Activated B cell treated with CpG ODN at 0.5 μM for 24 hours (primary cell): ENCODE data around the gene DNAH7. TPM values are rescaled to one million over a fixed set of nuclear protein-coding genes. Genes with fewer than 3 reads are reported as not detected.

Experiments
- ATAC-seq: fragments of 200-7000 bp; cut with Tn5 transposase; one replicate; pipeline ENCODE4 v1.10.0; 2021; ENCODE audit warnings: low read depth, mild to moderate bottlenecking, moderate library complexity
- CTCF ChIA-PET: fragments of 350-600 bp; sonication (Branson Sonifier 250); formaldehyde crosslinking; loops from one replicate; lab custom pipeline; 2021; ENCODE audit warnings: antibody characterized with exemption; lab: Charles Lee
- POLR2A ChIA-PET: fragments of 350-600 bp; sonication (Branson Sonifier 250); formaldehyde crosslinking; loops from one replicate; lab custom pipeline; 2021; ENCODE audit warnings: antibody characterized with exemption; lab: Charles Lee
- DNase-seq: peaks from one replicate; pipeline ENCODE4 v3.0.0; 2022
- H3K27ac Mint-ChIP-seq: one replicate; pipeline ENCODE4 v1.8.0; 2020; ENCODE audit warnings: mixed read lengths
- H3K27me3 Mint-ChIP-seq: one replicate; pipeline ENCODE4 v1.8.0; 2021; ENCODE audit warnings: mixed read lengths
- H3K36me3 Mint-ChIP-seq: one replicate; pipeline ENCODE4 v1.8.0; 2021; ENCODE audit warnings: low read depth, mixed read lengths
- H3K4me1 Mint-ChIP-seq: one replicate; pipeline ENCODE4 v1.8.0; 2021; ENCODE audit warnings: mixed read lengths
- H3K4me3 Mint-ChIP-seq: one replicate; pipeline ENCODE4 v1.8.0; 2020; ENCODE audit warnings: mild to moderate bottlenecking, mixed read lengths
- H3K9me3 Mint-ChIP-seq: one replicate; pipeline ENCODE4 v1.8.0; 2020; ENCODE audit warnings: mixed read lengths
- CTCF ChIP-seq: fragments of 200-600 bp; IDR thresholded peaks from one replicate; pipeline ENCODE4 v1.8.0; 2022; ENCODE audit warnings: antibody characterized with exemption, mild to moderate bottlenecking
- intact Hi-C: fragments of 100-400 bp; cut with micrococcal nuclease; formaldehyde crosslinking; loops from one replicate; pipeline ENCODE4 v1.15.1; 2024
- total RNA-seq: library from RNA; stranded (reverse); gene quantifications from 2 replicates; pipeline ENCODE4 v1.2.3, GENCODE V29; 2022

Gene DNAH7
- total RNA-seq, 1 donor from 2014 or later: 0.29 TPM

GRCh38 chr2:195834836-195835235 lies 233.8 kb downstream of the DNAH7 start:
- Mint-ChIP-seq H3K36me3 (no peaks in the 10 kb centered on the region), H3K27ac (no peak overlapping the region)

DNA sequence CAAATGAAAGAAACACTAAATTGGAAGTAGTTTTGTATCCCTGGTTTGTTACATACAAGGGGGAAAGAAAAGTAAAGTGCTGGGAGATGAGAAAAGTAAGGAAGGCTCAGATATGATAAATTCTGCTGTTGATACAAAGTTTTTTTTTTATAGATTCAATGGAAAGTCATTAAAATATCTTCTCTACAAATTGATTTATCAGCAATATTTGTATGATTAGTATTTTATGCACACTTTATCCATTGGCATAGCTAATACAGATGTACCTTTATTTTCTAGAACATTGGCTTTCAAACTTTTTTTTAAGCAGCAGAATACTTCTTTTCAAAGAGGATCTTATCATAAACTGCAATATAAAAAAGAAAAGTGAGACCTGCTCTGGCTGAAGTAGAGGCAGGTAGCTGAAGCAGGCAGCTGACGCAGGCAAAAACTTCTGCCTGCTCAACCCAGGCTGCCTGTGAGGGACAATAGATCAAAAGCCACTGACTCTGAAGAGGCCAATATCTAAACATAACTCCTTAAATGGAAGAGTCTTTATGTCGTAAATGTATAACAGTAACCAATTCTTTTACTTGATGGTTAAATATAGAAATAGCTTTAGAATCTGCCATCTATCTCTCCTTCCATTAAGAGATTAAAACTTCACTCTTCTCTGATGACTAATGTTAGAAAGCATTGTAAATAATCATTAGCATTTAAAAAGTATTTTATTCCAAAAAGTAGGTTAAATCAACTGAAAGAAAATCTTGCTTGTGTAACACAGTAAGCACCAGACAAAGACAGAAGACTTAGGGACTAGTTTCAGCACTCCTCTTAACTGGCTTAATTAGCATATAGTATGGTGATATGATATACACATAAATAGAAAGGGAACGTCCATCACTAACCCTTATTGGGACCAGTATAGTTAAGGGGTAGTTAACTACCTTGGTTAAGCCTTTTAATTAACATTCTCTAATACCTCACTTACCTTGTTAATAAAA lies 237.4 kb downstream of the DNAH7 start:
- Mint-ChIP-seq H3K27ac (no peak overlapping the region), H3K4me1 (no peaks in the 10 kb centered on the region), H3K9me3 (no peaks in the 10 kb centered on the region), H3K4me3 (no peak overlapping the region), H3K27me3 (peaks cover 5% of the 10 kb centered on the region), H3K36me3 (no peaks in the 10 kb centered on the region)
- CTCF ChIA-PET: no interaction called here
- intact Hi-C loops: no loop called here
- no peak for DNase-seq
- TF ChIP-seq CTCF: no peak
- POLR2A ChIA-PET: no interaction called here
- no peak for ATAC-seq

More at GRCh38 chr2:195834836-195835235, 233.8 kb downstream of the DNAH7 start:
- DNase-seq (no peak), ATAC-seq (no peak)
- ChIA-PET CTCF (no interaction called here), POLR2A (no interaction called here)
- Mint-ChIP-seq H3K9me3 (no peaks in the 10 kb centered on the region), H3K27me3 (peaks cover 8% of the 10 kb centered on the region), H3K4me1 (no peaks in the 10 kb centered on the region), H3K4me3 (no peak overlapping the region)
- no peak for TF ChIP-seq CTCF
- intact Hi-C loops: no loop called here

DNA sequence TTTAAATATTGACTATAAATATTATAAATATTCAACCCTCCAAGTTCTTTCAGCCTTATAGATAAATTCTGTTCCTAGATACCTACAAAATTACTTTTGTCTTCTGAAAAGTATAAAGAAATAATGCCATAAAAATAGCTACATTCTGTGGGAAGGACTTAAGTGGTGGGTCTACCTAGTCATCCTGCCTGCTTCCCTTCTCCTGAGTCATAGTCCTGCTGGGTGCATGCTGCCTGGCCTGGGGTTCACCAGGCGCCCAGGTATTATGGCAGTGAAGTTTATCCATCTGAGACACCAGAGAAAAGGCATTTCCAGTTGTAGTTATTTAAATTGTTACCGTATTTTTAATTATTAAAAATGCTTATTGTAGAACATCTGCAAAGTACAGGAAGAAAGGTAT lies 244.2 kb downstream of the DNAH7 start:
- TF ChIP-seq CTCF: no peak
- ATAC-seq: no peak
- no peaks in the 10 kb centered on the region for H3K27me3 Mint-ChIP-seq
- no peaks in the 10 kb centered on the region for H3K36me3 Mint-ChIP-seq
- no peak overlapping the region for H3K27ac Mint-ChIP-seq
- POLR2A ChIA-PET: no interaction called here
- no peak for DNase-seq
- H3K4me1 Mint-ChIP-seq: no peaks in the 10 kb centered on the region
- no peaks in the 10 kb centered on the region for H3K9me3 Mint-ChIP-seq
- H3K4me3 Mint-ChIP-seq: no peak overlapping the region
- intact Hi-C loops: no loop called here
- CTCF ChIA-PET: no interaction called here

DNA sequence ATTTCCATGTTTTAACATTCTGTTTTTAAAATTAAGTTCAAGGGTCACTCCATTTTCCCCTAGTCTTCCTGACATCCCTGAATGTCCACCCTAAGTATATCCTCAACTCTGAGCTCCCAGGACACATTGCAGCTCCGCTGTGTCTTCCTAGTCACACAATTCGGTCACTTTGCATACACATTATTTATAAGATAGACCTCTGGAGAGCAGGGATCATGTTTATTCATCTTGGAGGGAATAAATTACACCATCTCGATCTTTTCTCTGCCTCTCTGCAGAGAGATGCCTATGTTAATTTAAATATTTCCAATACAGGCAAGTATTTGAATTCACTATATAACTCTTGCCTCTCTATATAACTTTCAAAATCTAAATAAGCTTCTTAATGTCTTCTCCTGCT lies 245.4 kb downstream of the DNAH7 start:
- no peak for TF ChIP-seq CTCF
- Mint-ChIP-seq H3K4me3 (no peak overlapping the region), H3K27me3 (no peaks in the 10 kb centered on the region), H3K36me3 (no peaks in the 10 kb centered on the region), H3K9me3 (no peaks in the 10 kb centered on the region), H3K27ac (no peak overlapping the region), H3K4me1 (no peaks in the 10 kb centered on the region)
- POLR2A ChIA-PET: no interaction called here
- intact Hi-C loops: no loop called here
- CTCF ChIA-PET: no interaction called here
- DNase-seq (no peak), ATAC-seq (no peak)

- TF ChIP-seq CTCF: no peak
- DNase-seq: no peak
- H3K9me3 Mint-ChIP-seq: no peaks in the 10 kb centered on the region
- no peaks in the 10 kb centered on the region for H3K36me3 Mint-ChIP-seq
- CTCF ChIA-PET: no interaction called here
- H3K4me1 Mint-ChIP-seq: no peaks in the 10 kb centered on the region
- H3K4me3 Mint-ChIP-seq: no peak overlapping the region
- POLR2A ChIA-PET: no interaction called here
- H3K27ac Mint-ChIP-seq: no peak overlapping the region
- intact Hi-C loops: no loop called here
- ATAC-seq: no peak
- H3K27me3 Mint-ChIP-seq: no peaks in the 10 kb centered on the region
Measured at GRCh38 chr2:195821566-195821932, 247.1 kb downstream of the DNAH7 start.
